HG03175 (cell line): ENCODE measurements around the gene MEIOC.
"Not testable (repeated sequence)": the region's sequence is repeated elsewhere in the genome, so short reads cannot be mapped to it uniquely, and the experiment has no call there.

ENCODE experiments used
- ATAC-seq: cut with Tn5 transposase; IDR thresholded peaks from one replicate; pipeline ENCODE4 v1.9.1; 2021; ENCODE audit warnings: mild to moderate bottlenecking, moderate library complexity; ENCODE audit not compliant: unreplicated experiment

The MEIOC gene

DNA sequence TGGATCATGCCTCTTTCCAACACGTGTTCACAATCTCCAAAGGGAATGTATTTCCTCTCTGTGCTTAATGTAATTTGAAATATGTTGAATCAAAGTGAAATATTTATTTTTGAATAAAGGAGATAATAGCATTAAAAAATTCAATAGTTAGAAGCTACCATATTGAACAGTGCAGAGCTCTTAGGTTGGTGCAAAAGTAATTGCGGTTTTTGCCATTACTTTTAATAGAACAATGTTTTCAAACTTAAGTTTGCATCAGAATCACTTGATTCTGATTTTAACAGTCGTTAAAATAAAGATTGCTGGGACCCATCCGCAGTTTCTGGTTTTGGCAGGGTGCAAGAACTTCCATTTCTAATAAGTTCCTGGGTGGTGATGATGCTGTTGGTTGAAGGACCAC lies 10.0 kb upstream of the MEIOC start:
- ATAC-seq = no peak

DNA sequence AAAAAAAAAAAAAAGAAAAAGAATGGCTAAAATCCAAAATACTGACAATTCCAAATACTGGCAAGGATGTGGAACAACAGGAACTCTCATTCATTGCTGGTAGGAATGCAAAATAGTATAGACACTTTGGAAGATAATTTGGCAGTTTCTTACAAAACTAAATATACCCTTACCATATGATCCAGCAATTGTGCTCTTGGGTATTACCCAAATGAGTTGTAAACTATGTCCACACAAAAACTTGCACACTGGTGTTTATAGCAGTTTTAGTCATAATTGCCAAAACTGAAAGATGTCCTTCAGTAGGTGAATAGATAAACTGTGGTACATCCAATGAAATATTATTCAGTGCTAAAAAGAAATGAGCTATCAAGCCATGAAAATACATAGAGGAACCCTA lies 8.5 kb upstream of the MEIOC start:
- ATAC-seq = no peak

DNA sequence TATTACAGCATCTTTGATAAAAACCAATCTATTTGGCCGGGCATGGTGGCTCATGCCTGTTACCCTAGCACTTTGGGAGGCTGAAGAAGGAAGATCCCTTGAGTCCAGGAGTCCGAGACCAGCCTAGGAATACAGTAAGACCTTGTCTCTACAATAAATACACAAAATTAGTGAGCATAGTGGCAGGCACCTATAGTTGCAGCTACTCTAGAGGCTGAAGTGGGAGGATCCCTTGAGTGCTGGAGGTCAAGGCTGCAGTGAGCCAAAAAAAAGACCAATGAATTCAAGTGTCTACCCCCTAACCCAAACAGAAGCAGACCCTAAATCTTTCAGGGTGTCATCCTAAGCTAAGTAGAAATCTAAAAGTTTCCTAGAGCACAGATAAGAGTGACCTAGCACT lies 7.3 kb upstream of the MEIOC start:
- no peak for ATAC-seq

DNA sequence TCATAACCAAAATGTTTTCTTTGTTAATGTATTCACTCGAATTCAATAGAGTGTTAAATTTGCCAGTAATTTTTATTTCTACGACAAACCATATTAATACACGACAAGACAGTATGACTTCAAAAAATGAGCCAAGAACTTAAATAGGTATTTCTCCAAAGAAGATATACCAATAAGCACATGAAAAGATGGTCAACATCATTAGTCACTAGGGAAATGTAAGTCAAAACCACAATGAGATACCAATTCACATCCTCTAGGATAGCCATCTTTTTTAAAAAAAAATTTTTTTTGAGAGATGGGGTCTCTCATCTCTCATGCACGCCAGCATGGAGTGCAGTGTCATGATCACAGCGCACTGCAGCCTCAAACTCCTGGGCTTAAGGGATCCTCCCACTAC lies 5.0 kb upstream of the MEIOC start:
- ATAC-seq = no peak

DNA sequence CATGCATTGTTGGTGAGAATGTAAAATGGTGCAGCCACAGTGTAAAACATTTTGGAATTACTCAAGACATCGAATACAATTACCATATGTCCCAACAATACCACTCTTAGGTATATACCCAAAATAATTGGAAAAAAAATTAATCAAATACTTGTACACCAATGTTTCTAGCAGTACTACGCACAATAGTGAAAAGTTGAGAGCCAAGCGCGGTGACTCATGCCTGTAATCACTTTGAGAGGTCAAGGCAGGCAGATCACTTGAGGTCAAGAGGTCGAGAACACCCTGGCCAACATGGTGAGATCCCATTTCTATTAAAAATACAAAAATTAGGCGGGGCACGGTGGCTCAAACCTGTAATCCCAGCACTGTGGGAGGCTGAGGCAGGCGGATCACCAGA lies 3.5 kb upstream of the MEIOC start:
- ATAC-seq = no peak

DNA sequence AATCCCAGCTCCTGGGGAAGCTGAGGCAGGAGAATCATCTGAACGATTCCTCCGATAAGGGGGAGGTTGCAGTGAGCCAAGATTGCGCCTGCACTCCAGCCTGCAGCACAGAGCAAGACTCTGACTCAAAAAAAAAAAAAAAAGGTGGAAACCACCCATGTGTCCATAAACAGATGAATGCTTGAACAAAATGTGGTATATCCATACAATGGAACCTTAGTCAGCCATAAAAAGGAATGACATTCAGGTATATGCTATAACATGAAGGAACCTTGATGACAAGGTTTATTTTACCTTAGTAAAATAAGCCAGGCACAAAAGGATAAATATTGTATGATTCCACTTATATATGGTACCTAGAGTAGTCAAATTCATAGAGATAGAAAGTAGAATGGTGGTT lies 2.9 kb upstream of the MEIOC start:
- ATAC-seq = no peak

DNA sequence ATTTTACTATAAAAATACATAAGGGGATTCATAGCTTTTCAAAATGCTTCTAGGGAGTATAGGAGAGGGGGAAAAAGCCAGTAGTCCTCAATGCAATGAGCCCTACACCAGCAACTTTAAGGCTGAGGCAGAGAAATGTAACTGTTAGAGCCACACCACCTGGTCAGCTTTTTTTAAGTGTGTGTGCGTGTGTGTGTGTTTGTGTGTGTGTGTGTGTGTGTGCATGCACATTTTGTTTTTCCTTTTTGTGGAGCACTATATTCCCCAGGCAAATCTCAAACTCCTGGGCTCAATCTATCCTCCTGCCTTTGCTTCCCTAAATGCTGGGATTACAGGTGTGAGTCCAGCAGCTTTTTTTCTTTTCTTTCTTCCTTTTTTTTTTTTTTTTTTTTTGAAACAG lies 2.3 kb upstream of the MEIOC start:
- ATAC-seq = no peak

DNA sequence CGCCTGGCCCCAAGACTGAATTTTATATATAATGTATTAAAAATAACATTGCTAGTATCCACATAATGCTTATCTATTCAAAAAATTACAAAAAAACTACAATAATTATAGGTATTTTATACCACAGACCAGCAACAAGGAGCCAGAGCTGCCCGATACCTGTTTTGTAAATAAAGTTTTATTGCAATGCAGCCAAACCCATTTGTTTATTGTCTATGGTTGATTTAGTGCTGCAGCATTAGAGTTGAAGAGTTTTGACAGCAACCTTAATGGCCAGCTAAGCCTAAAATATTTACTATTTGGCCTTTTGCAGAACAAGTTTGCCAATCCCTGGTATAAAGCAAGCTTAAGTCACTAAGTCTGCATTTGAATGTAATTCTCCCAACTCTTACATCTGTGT lies 5.6 kb downstream of the MEIOC start:
- ATAC-seq = no peak

DNA sequence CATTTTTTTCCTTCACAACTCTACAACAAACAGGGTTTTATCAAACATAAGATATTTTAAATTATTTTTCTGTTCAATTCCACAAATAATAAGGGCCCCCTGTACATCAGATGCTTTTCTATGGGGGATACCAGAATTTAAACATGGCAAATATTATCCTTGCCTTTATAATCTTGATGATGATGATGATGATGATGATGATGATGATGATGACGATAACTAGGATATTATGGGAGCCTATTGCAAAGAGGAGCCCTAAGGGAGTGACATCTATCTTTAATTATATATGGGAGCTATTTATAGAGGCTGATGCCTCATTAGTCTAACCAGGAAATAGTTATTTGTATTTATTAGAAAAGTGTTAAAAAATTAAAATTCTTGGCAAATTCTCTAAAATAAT lies 6.8 kb downstream of the MEIOC start:
- ATAC-seq = no peak

DNA sequence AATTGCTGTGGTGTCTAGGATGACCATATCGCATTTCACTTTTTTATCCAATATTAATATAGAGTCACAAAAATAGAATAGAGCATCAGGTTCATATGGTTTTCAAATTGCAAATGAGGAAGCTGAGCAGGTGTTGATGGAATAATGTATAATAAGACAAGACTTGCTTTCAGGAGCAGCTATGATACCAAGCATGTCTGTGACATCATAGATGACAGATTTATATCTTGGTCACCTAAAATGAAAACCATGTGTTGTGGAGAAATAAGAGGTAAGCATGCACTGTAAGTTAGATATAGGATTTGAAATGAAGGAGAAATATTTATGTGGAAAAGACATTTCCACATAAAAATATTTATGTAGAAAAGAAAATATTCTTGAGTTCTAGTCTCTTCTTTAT lies 8.6 kb downstream of the MEIOC start:
- no peak for ATAC-seq

DNA sequence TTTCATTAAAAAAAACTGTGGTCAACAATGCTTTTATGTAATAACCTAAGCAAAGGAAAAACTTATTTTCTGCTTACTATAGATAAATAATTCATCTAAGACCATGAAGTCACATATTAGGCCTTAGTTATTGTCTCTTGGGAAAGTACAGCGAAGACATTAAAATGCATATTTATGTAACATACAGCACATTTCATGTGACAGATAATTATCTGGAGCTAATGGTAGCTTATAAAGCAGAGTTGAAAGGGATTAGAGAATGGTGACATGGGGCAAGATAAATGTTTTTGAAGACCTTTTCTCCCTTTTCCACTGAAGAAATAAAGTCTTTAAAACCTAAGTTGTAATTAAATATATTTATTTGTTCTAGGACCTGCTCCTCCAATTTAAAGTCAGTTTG lies 9.7 kb downstream of the MEIOC start:
- no peak for ATAC-seq

DNA sequence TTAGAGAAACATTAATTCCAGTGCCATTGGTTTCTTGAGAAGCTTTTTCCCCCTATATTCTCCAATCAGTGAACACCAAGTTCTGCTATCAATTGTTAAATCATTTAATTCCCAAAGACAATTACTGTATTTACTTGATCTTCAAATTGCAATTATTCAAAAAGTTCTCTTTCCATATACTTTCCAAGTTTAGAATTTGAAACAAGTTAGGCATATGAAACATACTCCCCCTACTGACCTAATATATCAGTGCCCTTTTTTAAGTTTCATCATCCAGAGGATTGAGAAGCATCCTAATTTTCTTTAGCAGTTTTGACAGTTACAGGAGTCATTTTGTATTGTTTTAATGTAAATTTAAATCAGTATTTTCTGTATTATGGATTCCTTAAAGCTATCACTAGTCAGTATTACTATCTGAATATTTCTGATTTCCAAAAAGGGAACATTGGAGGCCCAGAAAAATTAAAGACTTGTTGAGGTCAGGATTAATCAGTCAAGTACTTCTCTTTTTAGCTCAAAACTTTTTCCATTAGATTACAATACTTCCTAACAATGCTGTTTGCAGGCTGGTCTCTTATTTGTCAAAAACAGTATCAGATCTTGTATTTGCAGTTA lies 16.3 kb downstream of the MEIOC start:
- ATAC-seq = no peak

DNA sequence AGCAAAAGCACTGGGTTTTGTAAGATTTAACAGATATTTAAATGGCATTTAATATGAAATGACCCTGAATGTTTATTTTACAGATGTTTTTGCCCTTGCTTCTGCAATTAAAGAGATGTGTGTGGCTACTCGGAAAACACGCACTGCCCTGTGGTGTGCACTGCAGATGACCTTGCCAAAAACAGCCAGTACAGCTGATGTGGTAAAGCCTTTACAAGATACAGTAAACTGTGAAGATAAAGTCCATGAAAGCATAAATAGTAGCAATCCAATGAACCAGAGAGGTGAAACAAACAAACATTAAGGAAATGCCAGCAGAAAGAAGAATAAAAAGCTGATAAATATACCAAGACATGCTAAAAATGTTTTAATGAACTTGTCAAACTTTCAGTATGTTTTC lies 17.6 kb downstream of the MEIOC start:
- ATAC-seq = no peak

DNA sequence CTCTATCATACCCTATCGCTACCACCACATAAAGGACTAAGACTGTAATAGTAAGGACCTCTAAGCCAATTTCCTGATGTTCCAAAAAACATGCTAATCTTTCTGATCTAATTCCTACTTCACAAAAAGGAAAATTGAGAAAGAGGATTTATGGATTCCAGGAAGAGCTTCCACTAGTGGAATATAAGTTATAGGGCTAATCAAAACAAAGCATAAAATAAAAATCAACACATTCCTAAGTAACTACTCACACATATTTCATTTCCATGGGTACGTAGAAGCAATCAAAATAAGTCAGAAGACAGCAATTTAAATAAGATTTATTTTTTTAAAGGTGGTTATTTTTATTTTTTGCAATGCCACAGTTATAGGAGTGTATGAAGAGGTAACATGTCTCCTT lies 20.9 kb downstream of the MEIOC start:
- ATAC-seq = no peak

DNA sequence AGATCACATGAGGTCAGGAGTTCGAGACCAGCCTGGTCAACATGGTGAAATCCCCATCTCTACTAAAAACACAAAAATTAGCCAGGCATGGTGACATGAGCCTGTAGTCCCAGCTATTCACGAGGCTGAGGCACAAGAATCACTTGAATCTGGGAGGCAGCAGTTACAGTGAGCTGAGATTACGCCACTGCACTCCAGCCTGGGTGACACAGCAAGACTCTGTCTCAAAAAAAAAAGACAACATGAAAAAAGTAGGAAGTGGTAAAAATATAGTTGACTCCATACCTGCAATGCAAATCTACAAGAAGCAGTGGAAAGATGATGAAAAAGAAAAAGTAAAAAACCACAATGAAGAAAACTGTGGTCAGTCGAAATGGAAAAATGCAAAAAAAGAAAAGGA lies 27.0 kb downstream of the MEIOC start:
- not testable (repeated sequence) for ATAC-seq

DNA sequence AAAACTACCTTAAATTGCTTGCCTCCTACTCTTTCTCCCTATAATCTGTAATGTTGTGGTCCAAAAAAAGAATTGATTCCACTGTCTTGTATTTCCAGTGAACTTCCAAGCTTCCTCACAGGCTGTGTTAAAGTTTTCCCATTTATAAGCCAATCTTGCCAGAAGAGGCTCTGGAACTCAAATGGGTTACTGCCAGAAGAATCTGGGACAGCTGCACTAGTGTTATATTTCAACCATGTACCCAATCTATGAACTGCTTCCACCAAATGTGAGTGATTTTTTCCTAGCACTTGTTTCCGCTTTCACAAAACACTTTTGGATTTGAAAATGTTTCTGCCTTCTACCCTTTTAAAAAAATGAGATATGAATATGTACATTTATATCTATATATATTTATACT lies 31.5 kb downstream of the MEIOC start:
- ATAC-seq = no peak

DNA sequence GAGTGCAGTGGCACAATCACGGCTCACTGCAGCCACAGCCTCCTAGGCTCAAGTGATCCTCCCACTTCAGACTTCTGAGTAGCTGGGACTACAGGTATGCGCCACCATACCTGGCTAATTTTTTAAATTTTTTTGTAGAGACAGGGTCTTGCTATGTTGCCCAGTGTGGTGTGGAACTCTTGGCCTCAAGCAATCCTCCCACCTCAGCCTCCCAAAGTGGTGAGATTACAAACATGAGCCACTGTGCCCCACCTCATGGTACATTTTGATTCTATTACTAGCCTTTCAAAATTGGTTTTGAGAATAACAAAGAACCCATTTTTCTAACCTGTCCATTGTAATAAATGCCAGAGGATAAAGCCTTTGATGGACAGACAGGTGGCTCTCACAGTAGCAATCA lies 31.9 kb downstream of the MEIOC start:
- ATAC-seq = no peak

DNA sequence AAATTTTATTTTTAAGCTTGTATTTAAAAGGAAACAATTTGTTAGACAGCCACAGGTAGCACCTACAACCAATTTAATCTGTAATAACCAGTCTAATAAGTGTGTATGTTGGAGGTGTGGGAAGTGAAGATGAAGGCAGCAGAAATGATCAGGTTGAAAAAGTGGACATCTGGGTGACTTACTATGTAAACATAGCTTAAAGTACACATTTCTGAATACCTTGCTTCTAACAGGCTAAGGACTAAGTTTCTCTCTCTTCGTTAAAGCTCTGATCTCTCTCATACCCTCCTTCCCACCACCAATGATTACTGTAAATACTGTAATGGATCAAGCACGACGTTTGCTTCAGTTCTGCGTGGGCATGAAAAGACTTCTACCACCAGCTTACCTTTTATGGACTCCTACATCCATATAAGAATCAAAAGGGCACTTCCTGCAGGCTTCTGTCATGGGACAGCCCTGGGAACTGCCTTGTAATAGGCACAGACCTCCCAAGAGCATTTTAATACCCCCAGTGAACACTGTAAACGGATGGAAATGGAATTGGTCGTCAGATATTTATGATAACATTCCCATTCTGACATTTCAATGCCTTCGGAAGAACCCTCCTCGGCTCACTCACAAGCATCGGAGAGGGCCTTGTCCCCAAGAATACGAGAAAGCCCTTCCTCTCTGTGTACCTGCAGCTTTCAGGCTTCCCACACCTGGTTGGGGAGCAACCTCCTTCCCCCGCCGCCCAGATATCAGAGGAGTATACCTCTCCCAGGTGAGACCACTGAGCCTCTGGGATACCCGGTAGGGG lies 32.6 kb downstream of the MEIOC start:
- peak; percentile 10 for ATAC-seq

DNA sequence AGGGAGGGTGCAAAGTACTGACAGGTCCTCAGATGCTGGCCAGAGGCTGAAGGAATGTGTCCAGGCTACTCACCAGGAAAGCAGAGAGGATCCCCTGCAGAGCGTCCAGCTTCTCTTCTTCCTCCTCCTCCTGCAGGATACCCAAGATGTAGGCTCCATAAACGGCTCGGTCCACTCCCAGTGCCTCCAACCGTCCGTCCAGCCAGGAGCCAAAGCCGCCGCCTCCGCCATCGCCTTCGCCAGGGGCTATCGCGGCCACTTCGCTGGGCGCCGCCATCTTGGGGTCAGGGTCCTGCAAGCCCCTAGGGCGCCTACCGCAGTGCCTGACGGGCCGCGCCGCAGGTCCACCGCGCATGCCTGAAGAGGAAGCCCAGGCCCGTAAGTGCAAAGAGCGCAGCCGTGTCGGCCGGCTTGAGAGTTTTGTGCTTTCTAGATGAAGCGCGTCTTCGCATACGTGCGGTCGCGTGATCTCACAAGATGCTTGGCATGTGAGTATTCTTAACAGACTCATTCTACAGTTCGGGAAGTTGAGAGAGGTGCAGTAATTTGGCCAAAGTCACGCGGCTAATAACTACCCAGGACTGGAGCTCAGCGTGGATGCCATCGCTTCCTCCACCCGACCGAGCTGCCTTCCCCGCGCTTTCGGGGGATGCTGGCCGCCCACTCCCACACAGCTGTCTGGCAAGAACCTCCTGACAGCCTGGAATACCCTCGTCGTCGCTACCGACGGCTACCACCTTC lies 33.4 kb downstream of the MEIOC start, which contains the start of gene CCDC43:
Gene CCDC43, minus strand, starts transcription at position 300 of the 741 bp plus-strand sequence. Its CDS starts 23 bp downstream, at position 277.
- ATAC-seq = peak; percentile 90

DNA sequence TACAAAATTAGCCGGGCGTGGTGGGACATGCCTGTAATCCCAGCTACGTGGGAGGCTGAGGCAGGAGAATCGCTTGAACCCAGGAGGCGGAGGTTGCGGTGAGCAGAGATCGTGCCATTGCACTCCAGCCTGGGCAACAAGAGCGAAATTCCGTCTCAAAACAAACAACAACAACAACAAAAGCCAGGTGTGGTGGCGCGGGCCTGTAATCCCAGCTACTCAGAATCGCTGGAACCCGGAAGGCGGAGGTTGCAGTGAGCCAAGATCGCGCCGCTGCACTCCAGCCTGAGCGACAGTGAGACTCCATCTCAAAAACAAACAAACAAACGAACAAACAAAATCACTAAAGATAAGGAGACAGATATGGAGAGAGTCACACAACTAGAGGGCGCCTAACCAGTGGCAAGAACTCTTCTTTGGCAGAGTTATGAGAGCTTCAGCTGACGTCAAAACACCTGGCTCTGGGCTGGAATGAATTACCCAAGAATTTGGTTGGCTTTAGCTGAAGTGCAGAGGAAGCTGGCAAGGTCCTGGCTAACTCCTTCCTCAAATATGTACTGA lies 34.6 kb downstream of the MEIOC start:
- not testable (repeated sequence) for ATAC-seq

DNA sequence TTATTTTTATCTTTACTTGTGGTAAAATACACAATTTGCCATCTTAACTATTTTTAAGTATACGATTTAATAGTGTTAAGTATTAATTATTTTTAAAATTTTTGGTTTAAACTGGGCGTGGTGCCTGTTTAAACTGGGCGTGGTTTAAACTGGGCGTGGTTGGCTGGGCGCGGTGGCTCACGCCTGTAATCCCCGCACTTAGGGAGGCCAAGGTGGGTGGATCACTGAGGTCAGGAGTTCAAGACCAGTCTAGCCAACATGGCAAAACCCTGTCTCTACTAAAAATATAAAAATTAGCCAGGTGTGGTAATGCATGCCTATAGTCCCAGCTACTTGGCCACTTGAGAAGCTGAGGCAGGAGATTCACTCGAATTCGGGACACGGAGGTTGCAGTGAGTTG lies 37.3 kb downstream of the MEIOC start:
- no peak for ATAC-seq

DNA sequence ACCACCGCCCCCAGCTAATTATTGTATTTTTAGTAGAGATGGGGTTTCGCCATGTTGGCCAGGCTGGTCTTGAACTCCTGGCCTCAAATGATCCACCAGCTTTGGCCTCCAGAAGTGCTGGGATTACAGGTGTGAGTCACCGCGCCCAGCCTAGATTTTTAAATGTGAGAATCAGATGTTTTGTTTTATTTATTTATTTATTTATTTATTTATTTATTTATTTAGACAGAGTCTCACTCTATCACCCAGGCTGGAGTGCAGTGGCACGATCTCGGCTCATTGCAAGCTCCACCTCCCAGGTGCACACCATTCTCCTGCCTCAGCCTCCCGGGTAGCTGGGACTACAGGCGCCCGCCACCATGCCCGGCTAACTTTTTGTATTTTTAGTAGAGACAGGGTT lies 44.0 kb downstream of the MEIOC start:
- ATAC-seq = not testable (repeated sequence)
